OCI-LY3 (cell line): ENCODE results near the gene RFPL3.

Experiments
- CTCF ChIP-seq: fragments of 200-600, 300-600 bp; sonication (generic); IDR thresholded peaks from 2 replicates; pipeline ENCODE4 v1.5.1; 2014; ENCODE audit warnings: antibody characterized with exemption, low read length, low read depth
- EZH2phosphoT487 ChIP-seq: fragments of 200-600 bp; shearing (Covaris generic); IDR thresholded peaks from 2 replicates; pipeline ENCODE4 v1.6.1; 2018; ENCODE audit warnings: antibody characterized with exemption, mixed run types, low read depth

- TF ChIP-seq CTCF (no peak), EZH2phosphoT487 (no peak)
Measured at GRCh38 chr22:32338757-32339156, 18.9 kb upstream of the RFPL3 start.
